G401 (cell line): Measurements from ENCODE around the gene QKI. TPM values are rescaled to one million over a fixed set of nuclear protein-coding genes. Genes with fewer than 3 reads are reported as not detected.

Experiments
- DNase-seq: peaks from one replicate; pipeline ENCODE4 v3.0.0-alpha.2; 2015; ENCODE audit warnings: low spot score
- in situ Hi-C: cut with HindIII; loops from 2 replicates; pipeline ENCODE4 v1.10.0; 2016; ENCODE audit warnings: low sequenced_read_pairs, mixed read lengths
- total RNA-seq: library from RNA; depleted of rRNA; stranded (reverse); fragments of >200 nt; shearing (Covaris generic); gene quantifications from 2 replicates; pipeline ENCODE4 v1.2.3, GENCODE V29; 2014

QKI gene
- total RNA-seq, 1 experiment from 2014 or later: 133 TPM

- in situ Hi-C loops: no loop called here
- DNase-seq: no peak
These were observed 27.2 kb upstream of the QKI start for GRCh38 chr6:163387317-163387716.

DNA sequence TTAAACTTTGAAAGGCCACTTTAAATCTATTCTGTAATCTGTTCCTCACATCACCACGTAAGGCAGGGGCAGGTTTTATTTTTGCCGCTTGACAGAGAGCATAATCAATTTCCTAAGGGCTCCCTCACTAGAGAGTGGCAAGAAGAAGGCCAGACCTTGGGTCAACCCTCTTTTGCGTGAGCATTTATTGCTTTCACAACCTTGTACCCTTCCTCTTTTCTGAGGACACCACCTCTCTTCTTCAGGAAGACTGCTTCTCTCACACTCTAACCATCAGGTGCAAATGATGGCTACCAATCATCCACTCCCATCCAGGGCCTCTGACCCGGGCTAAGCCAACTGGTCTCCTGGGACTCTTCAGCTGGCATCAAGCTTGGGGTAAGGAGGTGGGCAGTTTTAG is 25.2 kb upstream of the QKI start:
- in situ Hi-C loops: no loop called here
- DNase-seq: no peak

- in situ Hi-C loops: no loop called here
- no peak for DNase-seq
These were observed 23.7 kb upstream of the QKI start for GRCh38 chr6:163390770-163391169.

DNA sequence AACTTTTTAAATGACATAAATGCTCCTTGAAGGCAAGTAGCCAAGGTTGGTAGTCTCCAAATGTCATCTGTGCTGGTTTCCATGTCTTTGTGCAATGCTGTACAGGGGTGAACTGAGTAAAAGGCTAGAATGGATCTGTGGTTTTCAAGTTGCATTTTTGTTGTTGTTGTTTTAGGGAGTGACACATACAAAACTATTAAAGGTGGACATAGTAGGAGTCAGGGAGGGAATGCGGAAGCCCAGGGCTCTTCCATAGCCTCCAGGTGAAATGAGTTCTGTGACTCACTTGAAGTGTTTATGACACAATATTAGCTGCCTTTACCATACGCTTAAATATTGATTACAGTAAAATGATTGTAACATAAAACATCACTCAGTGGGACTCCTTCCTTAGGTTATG is 22.5 kb upstream of the QKI start:
- in situ Hi-C loops: no loop called here
- DNase-seq: no peak

- in situ Hi-C loops: no loop called here
- DNase-seq: no peak
These were observed 22.0 kb upstream of the QKI start for GRCh38 chr6:163392533-163392932.

- in situ Hi-C loops: no loop called here
- no peak for DNase-seq
These were observed 20.6 kb upstream of the QKI start for GRCh38 chr6:163393923-163394322.

DNA sequence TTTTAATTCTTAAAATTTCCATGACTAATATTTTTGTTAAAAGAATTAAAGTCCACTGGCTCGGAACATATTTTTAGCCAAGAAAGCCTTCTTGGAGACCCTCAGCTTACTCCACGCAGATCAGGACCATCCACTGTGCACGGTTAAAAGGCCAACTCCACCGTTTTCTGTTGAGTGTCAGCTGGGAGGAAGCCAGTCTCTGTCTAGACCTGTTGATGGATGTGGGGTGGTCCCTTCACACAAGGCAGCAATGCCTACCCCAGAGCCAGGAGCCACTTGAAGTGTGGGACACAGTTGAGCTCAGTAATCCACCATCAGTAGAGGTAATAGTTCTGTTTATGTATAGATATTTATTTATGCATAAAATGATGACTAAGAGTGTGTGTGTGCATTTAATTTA is 19.9 kb upstream of the QKI start:
- in situ Hi-C loops: no loop called here
- DNase-seq: no peak

GRCh38 chr6:163395122-163395830 is 19.2 kb upstream of the QKI start:
- DNase-seq: no peak
- in situ Hi-C loops: no loop called here

DNA sequence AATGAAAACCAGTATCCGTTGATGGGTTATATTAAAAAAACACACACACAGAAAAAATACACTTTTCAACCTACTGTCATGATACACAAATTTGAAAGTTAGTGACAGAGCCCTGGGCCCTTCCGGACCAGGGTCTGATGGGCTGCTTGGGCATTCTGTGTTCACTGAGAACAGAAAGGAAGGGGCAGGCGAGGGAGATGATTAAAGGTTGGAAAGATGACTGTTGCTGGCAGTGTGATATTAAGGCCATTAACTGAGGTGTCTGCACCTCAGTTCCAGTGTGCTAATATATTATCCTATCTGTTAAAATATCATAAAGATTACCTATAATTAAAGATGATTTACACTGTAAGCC is 18.7 kb upstream of the QKI start:
- in situ Hi-C loops: no loop called here
- no peak for DNase-seq

DNA sequence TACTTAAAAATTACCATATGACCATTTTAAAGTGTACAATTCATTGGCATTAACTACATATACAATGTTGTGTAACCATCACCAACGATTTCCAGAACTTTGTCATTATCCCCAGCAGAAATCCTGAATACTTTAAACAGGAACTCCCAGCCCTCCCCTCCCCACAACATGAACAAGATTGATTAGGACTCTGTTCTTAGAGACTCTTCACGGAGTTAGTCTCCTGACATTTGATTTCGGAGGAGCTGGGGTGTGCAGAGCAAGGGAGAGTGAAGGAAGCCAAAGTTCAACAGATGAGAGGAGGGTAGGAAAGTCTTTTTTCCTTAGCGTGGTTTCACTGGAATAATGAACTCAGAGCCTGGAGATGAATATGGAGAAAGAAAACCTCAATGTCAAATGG is 17.2 kb upstream of the QKI start:
- DNase-seq: no peak
- in situ Hi-C loops: no loop called here

- in situ Hi-C loops: no loop called here
These were observed 16.4 kb upstream of the QKI start for GRCh38 chr6:163398115-163398514.

GRCh38 chr6:163398815-163399214 is 15.7 kb upstream of the QKI start:
- in situ Hi-C loops: no loop called here
- no peak for DNase-seq

More at GRCh38 chr6:163398115-163398514, 16.4 kb upstream of the QKI start:
- DNase-seq: no peak

- DNase-seq: no peak
- in situ Hi-C loops: no loop called here
These were observed 14.0 kb upstream of the QKI start for GRCh38 chr6:163400509-163400908.

DNA sequence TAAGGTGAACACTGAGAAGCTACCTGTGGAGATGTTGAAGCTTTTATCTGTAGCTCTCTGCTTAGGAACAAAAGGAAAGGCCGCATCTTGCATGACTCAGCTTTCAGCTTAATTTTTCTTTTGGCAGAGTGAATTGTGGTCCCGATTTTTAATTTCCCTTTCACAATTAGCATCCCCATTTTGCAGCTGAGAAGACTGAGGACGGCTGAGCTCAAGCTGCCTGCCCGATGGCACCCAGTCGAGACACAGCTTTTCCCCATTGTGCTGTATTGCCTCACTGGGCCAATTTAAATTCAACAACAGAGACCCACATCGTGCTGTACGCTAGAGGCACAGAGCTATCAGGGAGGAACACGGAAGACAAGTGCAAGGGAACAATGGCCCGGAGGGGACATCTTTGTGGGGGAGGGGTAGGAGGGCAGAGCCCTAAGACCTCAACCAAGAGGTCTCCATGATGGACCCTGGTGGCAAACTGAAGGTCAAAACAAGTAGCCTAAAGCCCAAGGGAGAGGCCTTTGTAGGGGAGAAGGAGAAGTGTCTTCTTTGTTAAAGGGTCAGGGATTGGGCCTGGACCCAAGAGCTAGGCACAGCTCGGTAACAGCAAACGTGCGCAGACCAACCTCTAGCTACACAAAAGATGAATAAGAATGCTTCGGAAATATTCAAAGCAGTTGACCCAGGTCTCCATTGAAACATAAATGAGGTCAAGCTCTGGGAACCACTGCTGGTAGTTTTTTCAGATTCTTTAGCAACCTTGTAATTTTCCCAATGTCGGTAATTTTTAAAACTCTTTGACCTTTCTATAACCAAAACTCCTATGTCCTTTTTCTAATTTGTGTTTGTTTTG is 13.3 kb upstream of the QKI start:
- DNase-seq: no peak
- in situ Hi-C loops: no loop called here

- in situ Hi-C loops: no loop called here
- DNase-seq: no peak
These were observed 11.9 kb upstream of the QKI start for GRCh38 chr6:163402616-163403015.

DNA sequence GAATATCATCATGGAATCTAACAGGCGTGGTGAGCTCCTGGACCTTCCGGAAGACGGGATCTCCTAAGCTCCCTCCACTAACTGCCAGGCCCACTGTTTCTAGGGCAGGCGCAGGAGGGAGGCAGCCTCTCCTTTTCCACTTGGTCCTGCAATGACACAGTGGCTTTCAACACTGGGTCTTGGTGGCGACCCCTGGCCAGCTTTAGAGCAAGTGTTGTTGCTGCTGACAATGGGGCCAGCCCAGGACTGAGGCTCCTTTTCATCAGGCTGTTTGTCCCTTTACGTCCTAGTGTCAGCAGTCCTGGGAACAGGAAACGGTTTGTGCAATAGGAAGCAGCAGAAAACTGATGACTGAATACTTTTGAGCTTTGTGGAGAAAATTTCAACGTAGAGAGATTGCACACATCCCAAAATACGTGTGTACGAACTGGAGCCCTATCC is 9.7 kb upstream of the QKI start:
- DNase-seq: no peak
- in situ Hi-C loops: no loop called here

DNA sequence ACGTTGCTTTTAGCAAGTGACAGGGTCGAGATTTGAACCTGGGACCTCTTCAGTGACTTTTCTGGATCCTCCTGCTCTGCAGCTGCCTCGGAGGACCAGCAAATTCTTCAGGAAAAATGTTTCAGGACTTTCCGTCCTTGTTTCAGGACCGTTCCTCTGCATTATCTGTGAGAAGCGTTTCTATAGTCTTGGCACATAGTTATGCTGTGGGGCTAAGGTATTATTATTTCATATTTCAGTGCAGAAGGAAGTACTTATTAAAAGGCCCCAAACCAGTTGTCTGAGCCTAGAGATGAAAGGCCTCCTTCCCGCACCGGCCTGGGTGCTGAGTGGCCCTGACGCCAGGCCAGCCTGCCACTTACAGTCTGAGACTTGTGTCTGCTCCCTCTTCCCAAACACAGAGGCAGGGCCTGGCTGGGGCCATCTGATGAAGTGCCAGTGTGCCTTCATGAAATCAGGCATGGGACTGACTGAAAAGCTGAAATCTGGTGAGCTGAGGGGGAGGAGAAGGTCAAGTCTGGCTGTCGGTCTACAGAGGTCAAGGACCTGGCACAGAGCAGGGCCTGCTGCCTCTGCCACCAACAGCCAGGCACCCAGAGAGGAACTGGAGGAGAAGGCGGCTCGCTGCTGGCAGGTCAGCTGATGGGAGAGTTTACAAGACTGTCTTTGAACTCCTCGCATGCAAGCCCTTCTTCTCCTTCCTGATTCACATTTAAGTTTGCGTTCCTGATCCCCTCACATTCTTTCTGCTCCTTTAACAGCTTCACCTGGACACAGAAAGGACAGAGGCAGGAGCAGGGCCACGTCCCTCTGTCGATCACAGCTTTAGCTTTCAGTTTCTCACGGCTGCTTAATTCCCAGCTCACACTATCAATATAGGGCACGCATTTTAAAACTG is 8.9 kb upstream of the QKI start:
- no peak for DNase-seq
- in situ Hi-C loops: no loop called here

- in situ Hi-C loops: no loop called here
These were observed 8.2 kb upstream of the QKI start for GRCh38 chr6:163406366-163406765.

DNA sequence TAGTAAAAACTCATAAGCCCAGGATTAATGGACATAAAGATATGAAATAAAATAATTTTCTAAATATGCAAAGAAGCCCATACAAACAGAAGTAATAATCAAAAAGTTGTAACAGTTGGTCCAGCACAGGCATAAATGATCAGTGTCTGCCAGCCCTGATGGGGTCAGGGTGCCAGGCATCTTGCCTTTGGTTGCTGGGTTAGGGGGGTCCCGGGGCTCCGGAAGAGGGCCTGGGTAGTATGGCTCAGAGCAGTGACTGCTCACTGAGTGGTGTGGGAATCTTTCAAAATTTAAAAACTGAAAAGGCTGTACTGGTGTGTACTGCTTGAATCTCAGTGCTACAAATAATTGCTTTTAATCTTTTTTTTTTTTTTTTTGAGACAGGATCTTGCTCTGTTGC is 7.7 kb upstream of the QKI start:
- no peak for DNase-seq
- in situ Hi-C loops: no loop called here

More at GRCh38 chr6:163406366-163406765, 8.2 kb upstream of the QKI start:
- no peak for DNase-seq
